CD4-positive, alpha-beta T cell (primary cell): ENCODE data around the gene SRM. TPM values are rescaled to one million over a fixed set of nuclear protein-coding genes. Genes with fewer than 3 reads are reported as not detected.

ENCODE experiments used
- ATAC-seq: fragments of 200-7000 bp; cut with Tn5 transposase; one replicate; pipeline ENCODE4 v1.10.0; 2022; ENCODE audit warnings: mild to moderate bottlenecking; ENCODE audit not compliant: poor library complexity
- CTCF ChIA-PET: fragments of 350-600 bp; sonication (Branson Sonifier 250); formaldehyde crosslinking; loops from one replicate; lab custom pipeline; 2021; ENCODE audit warnings: antibody characterized with exemption, inconsistent platforms; lab: Charles Lee
- POLR2A ChIA-PET: fragments of 350-600 bp; sonication (Branson Sonifier 250); formaldehyde crosslinking; loops from one replicate; lab custom pipeline; 2021; ENCODE audit warnings: antibody characterized with exemption, inconsistent platforms; lab: Charles Lee
- DNase-seq, 14 experiments: peaks; one replicate each; pipeline ENCODE4 v3.0.0-alpha.2; 2013 to 2020; ENCODE audit warnings: mixed read lengths in 2 of 14
- H3K27ac ChIP-seq, 2 donors: one replicate each; pipeline versions ENCODE4 v1.5.1 to v1.7.0; 2013; ENCODE audit warnings: low read length in 2 of 2, low read depth in 1 of 2, mild to moderate bottlenecking in 1 of 2
- H3K27me3 ChIP-seq, 2 experiments: 1 replicate in 1 of 2; 2 replicates in 1 of 2; pipeline versions ENCODE4 v1.6.1 to v1.7.0; 2013; ENCODE audit warnings: low read length in 2 of 2, control low read depth in 1 of 2, mild to moderate bottlenecking in 1 of 2, moderate library complexity in 1 of 2; ENCODE audit not compliant: insufficient read depth in 2 of 2, control insufficient read depth in 1 of 2
- H3K36me3 ChIP-seq: one replicate; pipeline ENCODE4 v1.6.1; 2013; ENCODE audit warnings: low read length, control low read depth; ENCODE audit not compliant: insufficient read depth
- H3K4me1 ChIP-seq: one replicate; pipeline ENCODE4 v1.6.1; 2013; ENCODE audit warnings: low read length, control low read depth; ENCODE audit not compliant: insufficient read depth
- H3K4me3 ChIP-seq: one replicate; pipeline ENCODE4 v1.5.1; 2013; ENCODE audit warnings: mild to moderate bottlenecking, low read length, moderate library complexity
- H3K9me3 ChIP-seq, 2 experiments: 1 replicate in 1 of 2; 2 replicates in 1 of 2; pipeline versions ENCODE4 v1.6.1 to v1.7.0; 2013; ENCODE audit warnings: low read length in 2 of 2, mild to moderate bottlenecking in 2 of 2, control low read depth in 1 of 2, moderate library complexity in 1 of 2; ENCODE audit not compliant: control insufficient read depth in 1 of 2, insufficient read depth in 1 of 2
- H3K27ac Mint-ChIP-seq: one replicate; pipeline ENCODE4 v1.8.0; 2020; ENCODE audit warnings: mixed read lengths
- H3K27me3 Mint-ChIP-seq: one replicate; pipeline ENCODE4 v1.8.0; 2021; ENCODE audit warnings: mixed read lengths
- H3K36me3 Mint-ChIP-seq: one replicate; pipeline ENCODE4 v1.8.0; 2021; ENCODE audit warnings: low read depth, mixed read lengths
- H3K4me1 Mint-ChIP-seq: one replicate; pipeline ENCODE4 v1.8.0; 2021; ENCODE audit warnings: low read depth, mixed read lengths
- H3K4me3 Mint-ChIP-seq: one replicate; pipeline ENCODE4 v1.8.0; 2020; ENCODE audit warnings: mild to moderate bottlenecking, mixed read lengths
- H3K9me3 Mint-ChIP-seq: one replicate; pipeline ENCODE4 v1.8.0; 2020; ENCODE audit warnings: mixed read lengths
- intact Hi-C, 2 experiments: fragments of 100-400 bp; cut with DNase I in 1 of 2; cut with micrococcal nuclease in 1 of 2; formaldehyde crosslinking; loops; one replicate each; pipeline versions ENCODE4 v1.15.1 to v1.9.0; 2023 to 2025; cut with DNase I, micrococcal nuclease
- polyA plus RNA-seq, 2 donors: library from polyadenylated mRNA; unstranded; fragments of 120-200 nt; gene quantifications; one replicate each; pipeline ENCODE4 v1.2.1, GENCODE V29; 2013
- total RNA-seq, 174 experiments: library from RNA in 2 of 174; stranded (reverse) in 2 of 174; gene quantifications; one replicate each; pipeline ENCODE4 v1.2.3 and lab custom pipeline; 2021 to 2026
- TF ChIP-seq, protein P1 (sequence below): fragments of 200-600 bp; IDR thresholded peaks from one replicate; pipeline ENCODE4 v1.8.0; 2022; ENCODE audit warnings: antibody characterized with exemption, mild to moderate bottlenecking

SRM gene
- 10 to 100 TPM; 21.2 to 24.8 TPM for total RNA-seq
- 44.5 TPM for polyA plus RNA-seq (2013, experiment 1 of 2)
- 52.4 TPM for polyA plus RNA-seq (2013, experiment 2 of 2)
- total RNA-seq (lab: John Stamatoyannopoulos, UW): 7.9 to 298 (median 25.2) reads per million in 172 experiments

DNA sequence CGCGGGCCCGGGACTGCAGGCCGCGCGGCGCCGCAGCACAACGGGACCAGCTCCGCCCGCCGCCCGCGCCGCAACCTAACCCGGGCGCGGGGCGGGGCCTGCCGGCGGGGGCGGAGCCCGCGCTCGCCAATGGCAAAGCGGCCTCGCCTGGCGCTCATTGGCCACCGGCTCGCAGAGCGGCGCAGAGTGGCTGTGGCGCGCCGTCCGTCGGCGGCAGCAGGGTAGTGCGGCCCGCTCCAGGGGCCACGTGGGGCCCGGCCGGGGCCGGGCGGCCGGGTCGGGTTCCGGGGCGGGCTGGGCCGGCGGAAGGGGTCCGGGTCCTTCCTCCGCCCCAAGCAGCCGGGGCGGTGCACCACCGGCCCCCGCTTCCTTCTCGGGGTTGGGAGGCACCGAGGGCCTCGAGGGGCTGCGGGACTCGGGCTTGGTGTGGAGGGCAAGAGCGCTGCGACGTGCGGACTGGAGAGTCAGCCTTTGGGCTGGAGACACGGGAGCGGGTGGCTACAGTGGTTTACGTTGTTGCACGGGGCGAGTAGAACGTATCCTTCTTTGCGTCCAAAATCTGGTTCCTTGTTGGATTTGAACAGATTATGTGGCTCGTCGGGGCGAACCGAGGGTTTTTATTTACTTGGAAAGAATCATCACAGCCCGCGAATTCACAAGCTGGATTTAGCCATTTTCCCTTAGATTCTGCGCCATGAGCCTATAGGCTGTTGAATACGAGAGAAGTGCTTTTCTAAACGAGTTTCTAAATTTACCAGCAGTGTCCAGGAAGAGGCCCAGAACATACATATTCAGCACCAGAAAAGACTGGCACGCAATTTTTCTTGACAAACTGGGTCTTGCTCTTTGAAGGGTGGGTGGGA, at the start of gene SRM:
SRM (minus strand) TSS at position 51 of the 863 bp plus-strand sequence. CDS start 75 bp downstream, outside the sequence.
- Mint-ChIP-seq H3K4me1 (peaks cover 39% of the 10 kb centered on the region), H3K27ac (peak within 1 kb of the TSS; percentile 77), H3K27me3 (no peaks in the 10 kb centered on the region), H3K36me3 (peaks cover 52% of the 10 kb centered on the region), H3K9me3 (no peaks in the 10 kb centered on the region), H3K4me3 (peak within 1 kb of the TSS; percentile 96)
- TF ChIP-seq, protein P1, sequence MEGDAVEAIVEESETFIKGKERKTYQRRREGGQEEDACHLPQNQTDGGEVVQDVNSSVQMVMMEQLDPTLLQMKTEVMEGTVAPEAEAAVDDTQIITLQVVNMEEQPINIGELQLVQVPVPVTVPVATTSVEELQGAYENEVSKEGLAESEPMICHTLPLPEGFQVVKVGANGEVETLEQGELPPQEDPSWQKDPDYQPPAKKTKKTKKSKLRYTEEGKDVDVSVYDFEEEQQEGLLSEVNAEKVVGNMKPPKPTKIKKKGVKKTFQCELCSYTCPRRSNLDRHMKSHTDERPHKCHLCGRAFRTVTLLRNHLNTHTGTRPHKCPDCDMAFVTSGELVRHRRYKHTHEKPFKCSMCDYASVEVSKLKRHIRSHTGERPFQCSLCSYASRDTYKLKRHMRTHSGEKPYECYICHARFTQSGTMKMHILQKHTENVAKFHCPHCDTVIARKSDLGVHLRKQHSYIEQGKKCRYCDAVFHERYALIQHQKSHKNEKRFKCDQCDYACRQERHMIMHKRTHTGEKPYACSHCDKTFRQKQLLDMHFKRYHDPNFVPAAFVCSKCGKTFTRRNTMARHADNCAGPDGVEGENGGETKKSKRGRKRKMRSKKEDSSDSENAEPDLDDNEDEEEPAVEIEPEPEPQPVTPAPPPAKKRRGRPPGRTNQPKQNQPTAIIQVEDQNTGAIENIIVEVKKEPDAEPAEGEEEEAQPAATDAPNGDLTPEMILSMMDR: no peak
- no peaks in the 10 kb centered on the region for H3K27me3 ChIP-seq
- peak; percentile 96 for ATAC-seq
- peak within 1 kb of the TSS; percentile 76 for H3K4me3 ChIP-seq
- POLR2A ChIA-PET: interaction anchor here (0.8 to 3.2 kb wide), 13 partner anchors 10 to 848 kb away, joined by 3 to 31 read pairs (median 6); partner anchors contain the start of genes EXOSC10, MTOR and TARDBP
- peak within 1 kb of the TSS; percentile 25 to 57 for H3K27ac ChIP-seq
- peaks cover 32% of the 10 kb centered on the region for H3K4me1 ChIP-seq
- peaks cover 23% of the 10 kb centered on the region for H3K36me3 ChIP-seq
- CTCF ChIA-PET: interaction anchor here (1.3 to 7.0 kb wide), 2 partner anchors 12 to 22 kb away, joined by 4 to 53 read pairs; no protein-coding TSS in a partner anchor
- no peaks in the 10 kb centered on the region for H3K9me3 ChIP-seq
- intact Hi-C loops: loop anchor here (1.0 to 5.0 kb wide), 4 partner anchors 23 to 212 kb away; partner anchors contain the start of genes EXOSC10 (in 1 of the 2), TARDBP (in 1 of the 2) and UBIAD1 (in 1 of the 2)
- peak; percentile 76 to 96 (median 89) for DNase-seq

DNA sequence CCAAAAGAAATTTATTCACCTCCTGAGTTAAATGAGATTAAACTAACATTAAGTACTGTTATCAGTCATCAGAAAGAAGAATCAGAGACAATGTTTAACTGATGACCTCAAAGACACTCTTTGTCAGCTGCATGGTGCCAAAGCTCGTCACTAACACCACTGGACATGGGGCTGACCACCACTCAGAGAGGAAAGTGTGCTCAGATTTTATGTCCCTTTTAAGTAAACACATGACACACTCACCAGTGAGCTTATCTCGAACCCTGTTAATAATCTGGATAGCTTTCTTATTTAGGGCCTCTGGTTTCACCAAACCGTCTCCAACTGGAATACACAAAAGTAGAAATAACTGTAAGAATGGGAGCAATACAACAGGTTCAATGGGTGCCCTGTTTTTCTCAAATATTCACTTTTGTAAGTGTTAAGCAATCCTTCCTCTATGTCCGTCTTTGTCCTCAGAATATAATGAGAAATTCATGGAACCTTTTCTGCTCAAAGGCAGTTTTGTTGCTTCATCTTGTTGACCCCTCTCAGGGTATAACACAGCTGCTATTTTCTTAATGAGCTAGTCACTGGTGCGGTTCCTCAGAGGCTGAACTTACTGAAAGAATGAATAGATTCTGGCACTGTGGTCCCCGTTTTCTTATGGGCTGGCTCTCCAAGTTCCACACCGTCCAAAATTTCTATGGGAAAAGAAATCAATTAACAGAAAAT, 49.4 kb upstream of the SRM start:
- CTCF ChIA-PET: interaction anchor here (0.6 kb wide), 1 partner anchor 20 kb away, joined by 3 read pairs; no protein-coding TSS in a partner anchor
- ATAC-seq: no peak
- H3K9me3 ChIP-seq: no peaks in the 10 kb centered on the region
- no peaks in the 10 kb centered on the region for H3K9me3 Mint-ChIP-seq
- peaks cover 61% of the 10 kb centered on the region for H3K36me3 ChIP-seq
- no peak overlapping the region for H3K4me3 Mint-ChIP-seq
- no peak overlapping the region for H3K27ac ChIP-seq
- intact Hi-C loops: no loop called here
- H3K27me3 ChIP-seq: no peaks in the 10 kb centered on the region
- no peak overlapping the region for H3K4me3 ChIP-seq
- H3K36me3 Mint-ChIP-seq: peaks cover 83% of the 10 kb centered on the region
- H3K4me1 ChIP-seq: no peaks in the 10 kb centered on the region
- no peaks in the 10 kb centered on the region for H3K4me1 Mint-ChIP-seq
- POLR2A ChIA-PET: interaction anchor here (2.2 kb wide), 1 partner anchor 10 kb away, joined by 8 read pairs; the partner anchor contains the start of gene EXOSC10
- no peak overlapping the region for H3K27ac Mint-ChIP-seq
- TF ChIP-seq, protein P1: no peak
- DNase-seq: no peak
- H3K27me3 Mint-ChIP-seq: no peaks in the 10 kb centered on the region

DNA sequence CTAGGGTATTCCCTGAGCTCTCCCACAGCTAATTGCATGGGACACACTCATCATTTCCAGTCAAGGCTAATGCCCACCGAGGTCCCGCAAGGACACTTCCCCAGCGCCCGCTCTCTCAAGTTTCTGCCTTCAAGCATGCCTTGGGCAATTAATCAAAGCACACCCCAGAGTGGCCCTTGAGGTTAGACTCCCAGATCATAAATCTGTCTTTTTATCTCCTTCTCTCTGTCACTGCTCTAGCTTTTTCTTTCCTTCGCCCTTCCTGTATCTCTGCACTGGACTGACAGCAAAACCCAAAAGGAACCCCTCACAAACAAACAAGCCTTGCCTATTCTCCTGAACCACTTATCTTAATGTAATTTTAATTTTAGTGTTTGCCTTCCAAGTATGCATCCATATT, 47.8 kb upstream of the SRM start:
- H3K36me3 ChIP-seq: peaks cover 46% of the 10 kb centered on the region

More for the DNA sequence above, 47.8 kb upstream of the SRM start:
- Mint-ChIP-seq H3K9me3 (no peaks in the 10 kb centered on the region), H3K27ac (no peak overlapping the region), H3K27me3 (no peaks in the 10 kb centered on the region), H3K4me3 (no peak overlapping the region), H3K4me1 (no peaks in the 10 kb centered on the region), H3K36me3 (peaks cover 68% of the 10 kb centered on the region)
- ATAC-seq (no peak), DNase-seq (no peak)
- intact Hi-C loops: no loop called here
- no peaks in the 10 kb centered on the region for H3K4me1 ChIP-seq
- TF ChIP-seq, protein P1: no peak
- no peaks in the 10 kb centered on the region for H3K27me3 ChIP-seq
- no peak overlapping the region for H3K27ac ChIP-seq
- CTCF ChIA-PET: interaction anchor here (1.3 kb wide), 1 partner anchor 70 kb away, joined by 3 read pairs; no protein-coding TSS in a partner anchor
- POLR2A ChIA-PET: interaction anchor here (2.2 kb wide), 1 partner anchor 8 kb away, joined by 8 read pairs; the partner anchor contains the start of gene EXOSC10
- H3K4me3 ChIP-seq: no peak overlapping the region
- H3K9me3 ChIP-seq: no peaks in the 10 kb centered on the region
